Neural cell (in vitro differentiated cells): Measurements from ENCODE around the gene MED14. TPM values are rescaled to one million over a fixed set of nuclear protein-coding genes. Genes with fewer than 3 reads are reported as not detected.

Source experiments
- H2AFZ ChIP-seq: fragments of 200-600, 300-800 bp; sonication (generic), shearing (Covaris generic); 2 replicates; pipeline ENCODE4 v1.6.0; 2014; ENCODE audit warnings: low read depth, mild to moderate bottlenecking, antibody characterized with exemption, low read length, moderate library complexity
- H3F3A ChIP-seq: fragments of 200-600 bp; shearing (Covaris generic); 2 replicates; pipeline ENCODE4 v1.6.1; 2016; ENCODE audit warnings: mild to moderate bottlenecking, moderate library complexity, mixed read lengths, antibody characterized with exemption, low read length; ENCODE audit not compliant: insufficient read depth, poor library complexity, severe bottlenecking
- H3K27ac ChIP-seq: fragments of 200-600, 300-800 bp; sonication (generic), shearing (Covaris generic); 2 replicates; pipeline ENCODE4 v1.5.1; 2014; ENCODE audit warnings: mild to moderate bottlenecking, low read length, moderate library complexity
- H3K27me3 ChIP-seq: fragments of 300-800, 200-600 bp; sonication (generic), shearing (Covaris generic); 2 replicates; pipeline ENCODE4 v1.6.0; 2014; ENCODE audit warnings: mild to moderate bottlenecking, low read depth, low read length, moderate library complexity; ENCODE audit not compliant: insufficient read depth
- H3K36me3 ChIP-seq: fragments of 300-800, 200-600 bp; sonication (generic), shearing (Covaris generic); 2 replicates; pipeline ENCODE4 v1.5.1; 2014; ENCODE audit warnings: mild to moderate bottlenecking, antibody characterized with exemption, low read length, moderate library complexity; ENCODE audit not compliant: insufficient read depth
- H3K4me2 ChIP-seq: fragments of 300-800, 200-600 bp; sonication (generic), shearing (Covaris generic); 2 replicates; pipeline ENCODE4 v1.6.0; 2014; ENCODE audit warnings: mild to moderate bottlenecking, low read length
- H3K4me3 ChIP-seq: fragments of 300-800, 200-600 bp; sonication (generic), shearing (Covaris generic); 2 replicates; pipeline ENCODE4 v1.5.1; 2014; ENCODE audit warnings: mild to moderate bottlenecking, low read length, moderate library complexity
- H3K79me2 ChIP-seq: fragments of 200-600 bp; shearing (Covaris generic); replicated peaks from 2 replicates; pipeline ENCODE4 v1.6.0; 2014; ENCODE audit warnings: mild to moderate bottlenecking, low read length, moderate library complexity; ENCODE audit not compliant: insufficient read depth
- H3K9ac ChIP-seq: fragments of 300-800, 200-600 bp; sonication (generic), shearing (Covaris generic); 2 replicates; pipeline ENCODE4 v1.6.1; 2016; ENCODE audit warnings: mild to moderate bottlenecking, low read length, mixed read lengths
- H3K9me2 ChIP-seq: fragments of 200-600 bp; shearing (Covaris generic); 2 replicates; pipeline ENCODE4 v1.6.1; 2016; ENCODE audit warnings: mild to moderate bottlenecking, low read length, mixed read lengths; ENCODE audit not compliant: insufficient read depth
- H3K9me3 ChIP-seq: fragments of 200-600, 300-800 bp; sonication (generic), shearing (Covaris generic); 2 replicates; pipeline ENCODE4 v1.6.1; 2016; ENCODE audit warnings: mild to moderate bottlenecking, mixed run types, low read length, moderate library complexity, mixed read lengths
- H4K20me1 ChIP-seq: fragments of 200-600 bp; shearing (Covaris generic); 2 replicates; pipeline ENCODE4 v1.6.1; 2016; ENCODE audit warnings: mild to moderate bottlenecking, mixed run types; ENCODE audit not compliant: insufficient read depth
- EP300 ChIP-seq: fragments of 450-650 bp; conservative IDR thresholded peaks from 2 replicates; pipeline ENCODE4 v1.6.1; 2014; ENCODE audit warnings: antibody characterized with exemption, mild to moderate bottlenecking, moderate library complexity; ENCODE audit not compliant: poor library complexity, severe bottlenecking
- EZH2 ChIP-seq: fragments of 200-600, 300-800 bp; shearing (Covaris generic), sonication (generic); IDR thresholded peaks from 2 replicates; pipeline ENCODE4 v1.6.1; 2014; ENCODE audit warnings: antibody characterized with exemption, low read length, borderline replicate concordance, mild to moderate bottlenecking; ENCODE audit not compliant: insufficient read depth, poor library complexity, severe bottlenecking
- MXI1 ChIP-seq: fragments of 450-650 bp; conservative IDR thresholded peaks from 2 replicates; pipeline ENCODE4 v1.6.1; 2014; ENCODE audit warnings: antibody characterized with exemption, mild to moderate bottlenecking; ENCODE audit not compliant: poor library complexity, severe bottlenecking
- POLR2AphosphoS5 ChIP-seq: IDR thresholded peaks from 2 replicates; pipeline ENCODE4 v1.6.1; 2012
- RAD21 ChIP-seq: fragments of 450-650 bp; conservative IDR thresholded peaks from 2 replicates; pipeline ENCODE4 v1.6.1; 2014; ENCODE audit warnings: antibody characterized with exemption, mild to moderate bottlenecking, moderate library complexity
- SMC3 ChIP-seq: fragments of 450-650 bp; conservative IDR thresholded peaks from 2 replicates; pipeline ENCODE4 v1.6.1; 2014; ENCODE audit warnings: antibody characterized with exemption, mild to moderate bottlenecking, moderate library complexity; ENCODE audit not compliant: poor library complexity
- TAF1 ChIP-seq: IDR thresholded peaks from 2 replicates; pipeline ENCODE4 v1.6.1; 2012; ENCODE audit warnings: low read depth
- polyA plus RNA-seq: library from polyadenylated mRNA; depleted of rRNA; stranded (reverse); fragments of >200 nt; gene quantifications from 2 replicates; pipeline ENCODE4 v1.2.3, GENCODE V29; 2014
- TF ChIP-seq, protein P1 (sequence below): IDR thresholded peaks from 2 replicates; pipeline ENCODE4 v1.6.1; 2012; ENCODE audit warnings: borderline replicate concordance
- TF ChIP-seq, protein P2 (sequence below): fragments of 450-650 bp; IDR thresholded peaks from 2 replicates; pipeline ENCODE4 v1.5.1; 2014; ENCODE audit warnings: antibody characterized with exemption, mild to moderate bottlenecking, moderate library complexity; ENCODE audit not compliant: poor library complexity, severe bottlenecking

Gene MED14
- polyA plus RNA-seq, 1 donor from 2014 or later, result 22.4 TPM

DNA sequence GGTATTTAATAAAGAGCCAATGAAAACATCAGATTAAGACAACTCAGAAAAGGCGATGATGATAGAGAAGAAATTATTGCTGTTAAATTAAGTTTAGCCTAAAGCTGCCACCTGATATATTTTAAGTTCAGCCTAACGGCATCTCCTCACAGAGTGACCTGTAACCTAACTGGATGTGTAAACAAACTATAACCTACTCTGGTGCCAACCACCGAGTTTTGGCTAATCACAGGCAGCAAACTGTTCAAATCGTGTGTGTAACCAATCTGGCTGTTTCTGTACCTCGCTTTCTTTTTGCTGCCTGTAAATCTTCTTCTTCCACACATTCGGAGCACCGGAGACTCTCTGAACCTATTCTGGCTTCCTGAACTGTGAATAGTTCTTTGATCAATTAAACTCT, 37.8 kb upstream of the MED14 start:
- Histone ChIP-seq H3F3A (no peaks in the 10 kb centered on the region), H3K9me3 (no peaks in the 10 kb centered on the region), H4K20me1 (no peaks in the 10 kb centered on the region), H3K4me2 (no peak overlapping the region), H3K9me2 (no peaks in the 10 kb centered on the region), H3K79me2 (no peaks in the 10 kb centered on the region), H3K27me3 (no peaks in the 10 kb centered on the region), H3K36me3 (no peaks in the 10 kb centered on the region), H2AFZ (no peak overlapping the region), H3K9ac (no peak overlapping the region), H3K4me3 (no peak overlapping the region), H3K27ac (no peak overlapping the region)
- TF ChIP-seq SMC3 (no peak), EP300 (no peak)
- TF ChIP-seq, protein P1, sequence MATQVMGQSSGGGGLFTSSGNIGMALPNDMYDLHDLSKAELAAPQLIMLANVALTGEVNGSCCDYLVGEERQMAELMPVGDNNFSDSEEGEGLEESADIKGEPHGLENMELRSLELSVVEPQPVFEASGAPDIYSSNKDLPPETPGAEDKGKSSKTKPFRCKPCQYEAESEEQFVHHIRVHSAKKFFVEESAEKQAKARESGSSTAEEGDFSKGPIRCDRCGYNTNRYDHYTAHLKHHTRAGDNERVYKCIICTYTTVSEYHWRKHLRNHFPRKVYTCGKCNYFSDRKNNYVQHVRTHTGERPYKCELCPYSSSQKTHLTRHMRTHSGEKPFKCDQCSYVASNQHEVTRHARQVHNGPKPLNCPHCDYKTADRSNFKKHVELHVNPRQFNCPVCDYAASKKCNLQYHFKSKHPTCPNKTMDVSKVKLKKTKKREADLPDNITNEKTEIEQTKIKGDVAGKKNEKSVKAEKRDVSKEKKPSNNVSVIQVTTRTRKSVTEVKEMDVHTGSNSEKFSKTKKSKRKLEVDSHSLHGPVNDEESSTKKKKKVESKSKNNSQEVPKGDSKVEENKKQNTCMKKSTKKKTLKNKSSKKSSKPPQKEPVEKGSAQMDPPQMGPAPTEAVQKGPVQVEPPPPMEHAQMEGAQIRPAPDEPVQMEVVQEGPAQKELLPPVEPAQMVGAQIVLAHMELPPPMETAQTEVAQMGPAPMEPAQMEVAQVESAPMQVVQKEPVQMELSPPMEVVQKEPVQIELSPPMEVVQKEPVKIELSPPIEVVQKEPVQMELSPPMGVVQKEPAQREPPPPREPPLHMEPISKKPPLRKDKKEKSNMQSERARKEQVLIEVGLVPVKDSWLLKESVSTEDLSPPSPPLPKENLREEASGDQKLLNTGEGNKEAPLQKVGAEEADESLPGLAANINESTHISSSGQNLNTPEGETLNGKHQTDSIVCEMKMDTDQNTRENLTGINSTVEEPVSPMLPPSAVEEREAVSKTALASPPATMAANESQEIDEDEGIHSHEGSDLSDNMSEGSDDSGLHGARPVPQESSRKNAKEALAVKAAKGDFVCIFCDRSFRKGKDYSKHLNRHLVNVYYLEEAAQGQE, result no peak
- TF ChIP-seq, protein P2, sequence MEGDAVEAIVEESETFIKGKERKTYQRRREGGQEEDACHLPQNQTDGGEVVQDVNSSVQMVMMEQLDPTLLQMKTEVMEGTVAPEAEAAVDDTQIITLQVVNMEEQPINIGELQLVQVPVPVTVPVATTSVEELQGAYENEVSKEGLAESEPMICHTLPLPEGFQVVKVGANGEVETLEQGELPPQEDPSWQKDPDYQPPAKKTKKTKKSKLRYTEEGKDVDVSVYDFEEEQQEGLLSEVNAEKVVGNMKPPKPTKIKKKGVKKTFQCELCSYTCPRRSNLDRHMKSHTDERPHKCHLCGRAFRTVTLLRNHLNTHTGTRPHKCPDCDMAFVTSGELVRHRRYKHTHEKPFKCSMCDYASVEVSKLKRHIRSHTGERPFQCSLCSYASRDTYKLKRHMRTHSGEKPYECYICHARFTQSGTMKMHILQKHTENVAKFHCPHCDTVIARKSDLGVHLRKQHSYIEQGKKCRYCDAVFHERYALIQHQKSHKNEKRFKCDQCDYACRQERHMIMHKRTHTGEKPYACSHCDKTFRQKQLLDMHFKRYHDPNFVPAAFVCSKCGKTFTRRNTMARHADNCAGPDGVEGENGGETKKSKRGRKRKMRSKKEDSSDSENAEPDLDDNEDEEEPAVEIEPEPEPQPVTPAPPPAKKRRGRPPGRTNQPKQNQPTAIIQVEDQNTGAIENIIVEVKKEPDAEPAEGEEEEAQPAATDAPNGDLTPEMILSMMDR, result no peak

DNA sequence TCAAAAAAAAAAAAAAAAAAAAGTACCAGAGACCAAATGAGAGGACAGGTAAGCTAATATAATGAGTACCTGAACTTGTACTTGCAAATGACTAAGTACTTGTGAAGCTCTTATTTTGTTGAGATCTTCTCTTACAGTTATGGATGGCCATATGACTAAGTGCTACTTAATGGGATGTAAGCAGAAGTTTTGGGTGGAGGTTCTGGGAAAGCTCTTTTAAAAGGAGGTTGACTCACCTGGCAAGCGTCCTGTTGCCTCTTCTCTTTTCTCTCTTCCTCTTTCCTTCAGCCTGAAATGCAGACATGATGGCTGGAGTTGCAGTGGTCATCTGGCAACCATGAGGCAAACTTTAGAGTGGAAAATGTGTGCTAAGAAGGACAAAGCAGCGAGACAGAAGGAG, 36.9 kb upstream of the MED14 start:
- no peaks in the 10 kb centered on the region for H3K27me3 ChIP-seq

More for the DNA sequence above, 36.9 kb upstream of the MED14 start:
- Histone ChIP-seq H3F3A (no peaks in the 10 kb centered on the region), H3K9me2 (no peaks in the 10 kb centered on the region), H3K27ac (no peak overlapping the region), H3K79me2 (no peaks in the 10 kb centered on the region), H4K20me1 (no peaks in the 10 kb centered on the region), H3K36me3 (no peaks in the 10 kb centered on the region), H3K9ac (no peak overlapping the region), H3K4me2 (no peak overlapping the region), H3K9me3 (no peaks in the 10 kb centered on the region), H3K4me3 (no peak overlapping the region), H2AFZ (no peak overlapping the region)
- TF ChIP-seq, protein P2, result no peak
- no peak for TF ChIP-seq EP300
- no peak for TF ChIP-seq RAD21
- TF ChIP-seq, protein P1, result no peak
- TF ChIP-seq MXI1, result no peak
- TF ChIP-seq EZH2, result no peak
- TF ChIP-seq TAF1, result no peak
- TF ChIP-seq SMC3, result no peak
- TF ChIP-seq POLR2AphosphoS5, result no peak
